GM19035 (cell line): ENCODE measurements around the gene HSFX4.
"Not testable (repeated sequence)": the region's sequence is repeated elsewhere in the genome, so short reads cannot be mapped to it uniquely, and the experiment has no call there.

Source experiments
- ATAC-seq: cut with Tn5 transposase; IDR thresholded peaks from one replicate; pipeline ENCODE4 v1.9.1; 2021; ENCODE audit not compliant: unreplicated experiment

HSFX4 gene

GRCh38 chrX:149937871-149938426, 8.6 kb downstream of the HSFX4 start:
- ATAC-seq, result no peak

GRCh38 chrX:149938427-149938880, 9.1 kb downstream of the HSFX4 start, which contains the start of gene EOLA2:
Gene EOLA2, minus strand, starts transcription at chrX:149938491. Its CDS starts 4,617 bp downstream, at chrX:149933874.
- peak; percentile 75 for ATAC-seq

DNA sequence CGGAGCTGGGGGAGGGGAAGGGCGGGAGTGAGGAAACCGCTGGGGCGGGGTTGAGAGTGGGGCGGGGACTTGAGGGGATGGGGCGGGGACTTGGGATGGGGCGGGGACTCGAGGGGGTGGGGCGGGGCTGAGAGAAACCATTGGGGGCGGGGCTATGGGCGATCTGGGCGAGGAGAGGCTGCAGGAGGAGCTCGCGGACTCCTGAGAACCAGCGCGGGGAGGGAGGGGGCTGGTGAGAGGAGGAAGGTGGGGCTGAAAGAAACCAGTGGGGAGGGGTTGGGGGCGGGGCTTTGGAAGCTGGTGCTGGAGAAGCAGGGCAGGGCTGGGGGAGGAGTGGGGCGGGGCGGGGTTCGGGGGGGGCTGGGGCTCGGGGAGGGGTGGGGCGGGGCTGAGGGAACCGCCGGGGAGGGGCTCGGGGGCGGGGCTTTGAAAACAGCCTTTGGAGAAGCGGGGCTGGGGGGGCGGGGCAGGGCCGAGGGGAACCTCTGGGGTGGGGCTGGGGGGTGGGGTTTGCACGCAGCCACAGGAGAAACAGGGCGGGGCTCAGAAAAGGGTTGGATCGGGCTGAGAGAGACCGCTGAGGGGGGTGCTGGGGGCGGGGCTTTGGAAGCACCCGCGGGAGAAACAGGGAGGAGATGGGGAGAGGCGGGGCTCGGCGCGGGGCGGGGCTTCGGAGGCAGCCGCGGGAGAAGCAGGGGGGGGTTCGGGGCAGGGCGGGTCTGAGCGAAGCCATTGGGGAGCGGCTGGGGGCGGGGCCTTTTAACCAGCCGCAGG, 9.7 kb downstream of the HSFX4 start:
- peak; percentile 4 for ATAC-seq

DNA sequence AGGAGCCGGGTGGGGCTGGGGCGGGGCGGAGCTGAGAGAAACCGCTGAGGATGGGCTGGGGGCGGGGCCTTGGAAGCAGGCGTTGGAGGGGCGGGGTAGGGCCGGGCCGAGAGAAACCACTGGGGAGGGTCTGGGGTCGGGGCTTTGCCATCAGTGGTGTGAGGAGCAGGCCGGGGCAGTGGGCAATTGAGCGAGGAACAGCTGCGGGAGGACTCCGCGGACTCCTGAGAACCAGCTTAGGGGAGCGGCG, 10.2 kb downstream of the HSFX4 start:
- peak; percentile 14 for ATAC-seq

GRCh38 chrX:149939905-149940673, 10.7 kb downstream of the HSFX4 start:
- ATAC-seq, result peak; percentile 37

DNA sequence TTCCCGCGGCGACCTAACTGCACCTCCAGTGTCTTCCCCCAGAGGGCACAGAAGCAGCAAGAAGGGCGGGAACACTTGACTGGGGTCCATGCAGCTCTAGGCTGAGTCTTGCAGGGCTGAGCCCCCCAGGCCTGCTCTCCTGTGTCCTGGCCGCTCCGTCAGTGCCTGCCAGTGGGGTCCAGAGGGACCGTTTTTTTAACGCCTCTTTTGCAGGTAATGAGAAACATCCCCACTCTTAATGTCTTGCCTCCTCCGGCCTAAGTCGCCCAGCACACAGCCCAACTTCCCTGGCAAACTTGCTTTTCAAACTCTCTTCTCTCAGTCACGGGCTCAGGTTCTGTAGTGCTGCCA, 11.3 kb downstream of the HSFX4 start:
- not testable (repeated sequence) for ATAC-seq

- ATAC-seq, result not testable (repeated sequence)
Observed at GRCh38 chrX:149945087-149945670, 15.8 kb downstream of the HSFX4 start.

GRCh38 chrX:149945820-149946219, 16.4 kb downstream of the HSFX4 start:
- not testable (repeated sequence) for ATAC-seq

DNA sequence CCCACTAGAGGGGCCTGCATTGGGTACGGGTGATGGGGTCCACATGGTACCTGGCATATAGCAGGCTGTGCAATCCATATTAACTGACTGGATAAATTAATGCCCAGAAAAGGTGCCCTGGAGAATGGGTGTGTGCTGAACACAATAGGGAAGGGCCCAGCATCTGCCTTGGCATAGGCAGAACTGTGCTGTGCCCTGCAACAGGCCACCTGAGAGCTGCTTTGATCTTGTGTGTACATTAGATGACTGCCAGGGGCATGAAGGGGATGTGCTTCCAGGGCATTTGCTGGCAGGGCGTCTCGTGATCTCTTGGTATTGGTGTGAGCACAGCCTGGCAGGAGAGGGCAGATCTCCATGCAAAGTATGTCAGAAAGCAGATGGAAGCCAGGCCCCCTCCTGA, 17.6 kb downstream of the HSFX4 start:
- ATAC-seq, result not testable (repeated sequence)

GRCh38 chrX:149948016-149948415, 18.6 kb downstream of the HSFX4 start:
- ATAC-seq, result no peak

- no peak for ATAC-seq
Observed at GRCh38 chrX:149949743-149950436, 20.5 kb downstream of the HSFX4 start.

- ATAC-seq, result no peak
Observed at GRCh38 chrX:149950681-149951080, 21.3 kb downstream of the HSFX4 start.

DNA sequence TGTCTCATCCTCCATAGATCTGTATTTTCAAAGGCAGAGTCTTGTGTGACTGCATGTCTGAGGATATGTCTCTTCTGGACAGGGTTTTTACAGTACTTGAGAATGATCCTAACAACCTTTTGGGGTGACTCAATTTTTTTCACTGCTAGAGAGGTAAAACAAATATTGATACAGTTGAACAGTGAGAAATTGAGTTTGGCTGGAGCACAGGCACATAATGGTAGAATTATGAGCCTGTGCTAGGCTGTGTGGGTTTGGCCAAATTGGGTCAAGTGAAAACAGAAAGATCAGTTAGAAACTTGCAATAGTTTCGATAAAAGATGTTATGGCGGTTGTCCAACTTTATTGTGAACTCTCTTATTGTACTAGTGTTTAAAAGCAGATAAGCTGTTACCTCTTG, 32.2 kb downstream of the HSFX4 start:
- ATAC-seq, result no peak

DNA sequence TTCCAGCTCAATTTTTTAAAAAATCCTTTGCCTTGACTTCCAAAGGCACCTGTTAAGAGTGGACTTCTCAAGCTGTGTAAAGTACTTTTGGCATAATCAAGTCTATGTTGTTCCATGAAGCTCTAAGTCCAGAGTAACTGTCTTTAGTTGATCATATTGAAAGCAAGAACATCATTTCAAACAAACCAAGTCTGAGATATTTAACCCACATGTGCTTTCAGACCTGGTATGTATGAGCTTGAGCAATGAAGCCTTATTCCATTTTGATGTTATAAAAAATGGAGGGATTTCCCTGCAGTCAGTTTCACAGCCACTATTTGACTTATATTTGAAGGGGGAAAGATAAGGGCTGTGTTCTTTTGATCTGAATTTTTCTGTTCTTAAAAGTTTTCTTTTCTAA, 32.6 kb downstream of the HSFX4 start:
- ATAC-seq, result no peak

GRCh38 chrX:149962859-149963757, 33.7 kb downstream of the HSFX4 start:
- ATAC-seq, result no peak

GRCh38 chrX:149979126-149979644, 49.8 kb downstream of the HSFX4 start:
- ATAC-seq, result no peak
